Activated CD4-positive, alpha-beta T cell treated with anti-CD3 and anti-CD28 coated beads for 24 hours (primary cell): ENCODE data around the gene DGCR8.
"Not testable (repeated sequence)": the region's sequence is repeated elsewhere in the genome, so short reads cannot be mapped to it uniquely, and the experiment has no call there.

ENCODE experiments used
- DNase-seq, 2 donors: peaks; one replicate each; pipeline ENCODE4 v3.0.0-alpha.2; 2020; ENCODE audit warnings: low read depth in 2 of 2

DGCR8 gene

GRCh38 chr22:20152464-20152890 is 72.4 kb downstream of the DGCR8 start:
- DNase-seq = no peak

GRCh38 chr22:20153945-20154344 is 73.9 kb downstream of the DGCR8 start:
- DNase-seq = no peak

GRCh38 chr22:20154602-20155187 is 74.7 kb downstream of the DGCR8 start:
- no peak for DNase-seq

GRCh38 chr22:20155330-20156041 is 75.4 kb downstream of the DGCR8 start:
- DNase-seq = no peak

GRCh38 chr22:20156042-20156389 is 76.0 kb downstream of the DGCR8 start:
- DNase-seq = no peak

GRCh38 chr22:20156611-20157429 is 76.8 kb downstream of the DGCR8 start:
- peak; percentile 85 to 92 for DNase-seq

GRCh38 chr22:20157430-20158183 is 77.6 kb downstream of the DGCR8 start:
- DNase-seq = no peak

- DNase-seq = no peak
Observed at GRCh38 chr22:20158391-20159036, 78.5 kb downstream of the DGCR8 start.

GRCh38 chr22:20159076-20159475 is 79.0 kb downstream of the DGCR8 start:
- DNase-seq = no peak

- DNase-seq = not testable (repeated sequence)
Observed at GRCh38 chr22:20159531-20159930, 79.5 kb downstream of the DGCR8 start.

GRCh38 chr22:20160041-20160440 is 80.0 kb downstream of the DGCR8 start:
- no peak for DNase-seq
